Epithelial cell of esophagus (primary cell): ENCODE data around the gene DTD2.
A peak's percentile ranks its signal among the peaks of the same experiment; 100 is the strongest.
"Not testable (repeated sequence)": the region's sequence is repeated elsewhere in the genome, so short reads cannot be mapped to it uniquely, and the experiment has no call there.

Experiments used
- DNase-seq: peaks from one replicate; pipeline ENCODE4 v3.0.0; 2010; ENCODE audit warnings: low read depth
- H3K4me3 ChIP-seq: 2 replicates; pipeline ENCODE4 v1.5.1; 2011; ENCODE audit warnings: mild to moderate bottlenecking, low read length, control low read depth
- CTCF ChIP-seq: IDR thresholded peaks from 2 replicates; pipeline ENCODE4 v1.5.1; 2011; ENCODE audit warnings: low read depth, mild to moderate bottlenecking, low read length, control low read depth, inconsistent platforms; ENCODE audit not compliant: insufficient read depth; ENCODE audit errors: missing control alignments

Gene DTD2

GRCh38 chr14:31484754-31485153 is 27.4 kb upstream of the DTD2 start:
- DNase-seq: peak; percentile 30
- H3K4me3 ChIP-seq: no peak overlapping the region
- no peak for TF ChIP-seq CTCF

- no peak for TF ChIP-seq CTCF
- no peak for DNase-seq
- no peak overlapping the region for H3K4me3 ChIP-seq
Observed at GRCh38 chr14:31480156-31480555, 22.9 kb upstream of the DTD2 start.

GRCh38 chr14:31479027-31479426 is 21.7 kb upstream of the DTD2 start:
- H3K4me3 ChIP-seq: no peak overlapping the region
- no peak for DNase-seq
- no peak for TF ChIP-seq CTCF

- DNase-seq: no peak
- H3K4me3 ChIP-seq: no peak overlapping the region
- no peak for TF ChIP-seq CTCF
Observed at GRCh38 chr14:31477248-31477647, 19.9 kb upstream of the DTD2 start.

GRCh38 chr14:31476131-31476866 is 19.0 kb upstream of the DTD2 start:
- no peak overlapping the region for H3K4me3 ChIP-seq
- TF ChIP-seq CTCF: no peak
- DNase-seq: no peak

- no peak for TF ChIP-seq CTCF
- DNase-seq: no peak
- no peak overlapping the region for H3K4me3 ChIP-seq
Observed at GRCh38 chr14:31466554-31466953, 9.2 kb upstream of the DTD2 start.

GRCh38 chr14:31465111-31465510 is 7.8 kb upstream of the DTD2 start:
- H3K4me3 ChIP-seq: no peak overlapping the region
- TF ChIP-seq CTCF: no peak
- no peak for DNase-seq

- not testable (repeated sequence) for H3K4me3 ChIP-seq
- peak; percentile 85 for DNase-seq
Observed at GRCh38 chr14:31462450-31462849, 5.1 kb upstream of the DTD2 start.
